ENCODE results near the gene ZNF391. TPM values are rescaled to one million over a fixed set of nuclear protein-coding genes. Genes with fewer than 3 reads are reported as not detected.

ZNF391 gene
- total and polyA plus RNA-seq, 4 donors: 0.14 to 0.61 (median 0.27) TPM

DNA sequence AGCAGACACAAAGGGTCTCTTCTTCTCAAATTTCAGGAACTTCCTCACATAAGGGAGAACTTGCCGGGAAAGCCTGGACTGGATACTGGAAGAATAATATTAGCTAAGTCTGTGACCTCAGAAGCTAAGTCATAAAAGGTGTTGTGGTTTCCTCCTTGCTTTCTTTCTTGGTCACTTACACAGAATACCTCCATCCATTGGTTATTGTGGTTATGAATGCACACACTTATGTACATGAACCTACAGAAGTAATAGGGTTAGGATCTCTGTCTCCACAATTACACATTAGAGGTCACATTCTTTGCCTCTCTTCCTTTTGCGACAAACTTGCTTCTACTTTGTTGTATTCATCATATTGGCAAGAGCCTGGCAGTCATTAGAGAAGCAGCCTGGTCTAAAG lies 40.4 kb downstream of the ZNF391 start (continued):
- no peak for TF ChIP-seq ZBTB33 (IDR thresholded peaks at IDR 0.05)
- no peak for TF ChIP-seq HNF4A (conservative IDR thresholded peaks at IDR 0.05)
- TF ChIP-seq, protein P1, sequence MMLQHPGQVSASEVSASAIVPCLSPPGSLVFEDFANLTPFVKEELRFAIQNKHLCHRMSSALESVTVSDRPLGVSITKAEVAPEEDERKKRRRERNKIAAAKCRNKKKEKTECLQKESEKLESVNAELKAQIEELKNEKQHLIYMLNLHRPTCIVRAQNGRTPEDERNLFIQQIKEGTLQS (IDR thresholded peaks at IDR 0.05): no peak
- TF ChIP-seq FOXA2 (IDR thresholded peaks at IDR 0.05): no peak
- TF ChIP-seq MAX (IDR thresholded peaks at IDR 0.05): no peak

DNA sequence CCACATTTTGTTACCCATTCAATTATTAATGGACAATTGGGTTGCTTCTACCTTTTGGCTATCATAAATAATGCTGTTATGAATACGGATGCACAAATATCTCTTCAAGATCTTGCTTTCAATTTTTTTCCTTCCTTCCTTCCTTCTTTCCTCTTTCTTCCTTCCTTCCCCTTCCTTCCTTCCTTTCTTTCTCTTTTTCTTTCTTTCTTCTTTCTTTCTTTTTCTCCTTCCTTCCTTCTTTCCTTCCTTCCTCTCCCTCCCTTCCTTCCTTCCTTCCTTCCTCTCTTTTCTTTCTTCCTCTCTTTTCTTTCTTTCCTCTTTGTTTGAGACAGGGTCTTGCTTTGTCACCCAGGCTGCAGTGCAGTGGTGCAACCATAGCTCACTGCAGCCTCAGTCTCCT lies 45.2 kb downstream of the ZNF391 start:
- no peak overlapping the region for H3K4me3 ChIP-seq (ENCODE audit: low read depth in 1 of 3, low read length in 3 of 3)
- H3K4me1 ChIP-seq (ENCODE audit: control insufficient read depth in 4 of 4, insufficient read depth in 4 of 4, low read length in 3 of 4): no peaks in the 10 kb centered on the region
- TF ChIP-seq FOXA1 (IDR thresholded peaks at IDR 0.05) (no peak), HNF4A (conservative IDR thresholded peaks at IDR 0.05) (no peak), EGR1 (IDR thresholded peaks at IDR 0.05; ENCODE audit: low read depth in 2 of 2) (no peak), ZBTB33 (IDR thresholded peaks at IDR 0.05) (no peak), YY1 (IDR thresholded peaks at IDR 0.05) (no peak), TAF1 (conservative IDR thresholded peaks at IDR 0.05) (no peak)
- H3K27ac ChIP-seq (ENCODE audit: low read depth in 1 of 2, low read length in 2 of 2): no peak overlapping the region
- WGBS: 83% methylated on average over 1 of the region's 1 CpG
- no peaks in the 10 kb centered on the region for H3K36me3 ChIP-seq (ENCODE audit: control insufficient read depth in 4 of 4, insufficient read depth in 3 of 4, low read depth in 1 of 4, low read length in 3 of 4)
- H3K9ac ChIP-seq (ENCODE audit: low read depth in 1 of 2, low read length in 2 of 2): no peak overlapping the region
- DNase-seq (ENCODE audit: low spot score): no peak
- H3K9me3 ChIP-seq (ENCODE audit: control insufficient read depth in 4 of 4, low read length in 3 of 4): peaks cover 7 to 33% (median 23%) of the 10 kb centered on the region in 4 donors
- H3K27me3 ChIP-seq (ENCODE audit: control insufficient read depth in 4 of 4, insufficient read depth in 4 of 4, low read length in 3 of 4): no peaks in the 10 kb centered on the region

- Histone ChIP-seq H3K36me3 (ENCODE audit: control insufficient read depth in 4 of 4, insufficient read depth in 3 of 4, low read depth in 1 of 4, low read length in 3 of 4) (no peaks in the 10 kb centered on the region), H3K4me3 (ENCODE audit: low read depth in 1 of 3, low read length in 3 of 3) (no peak overlapping the region), H3K9ac (ENCODE audit: low read depth in 1 of 2, low read length in 2 of 2) (no peak overlapping the region), H3K4me1 (ENCODE audit: control insufficient read depth in 4 of 4, insufficient read depth in 4 of 4, low read length in 3 of 4) (no peaks in the 10 kb centered on the region), H3K9me3 (ENCODE audit: control insufficient read depth in 4 of 4, low read length in 3 of 4) (peaks cover 4 to 37% (median 25%) of the 10 kb centered on the region in 4 donors), H3K27ac (ENCODE audit: low read depth in 1 of 2, low read length in 2 of 2) (no peak overlapping the region), H3K27me3 (ENCODE audit: control insufficient read depth in 4 of 4, insufficient read depth in 4 of 4, low read length in 3 of 4) (no peaks in the 10 kb centered on the region)
- TF ChIP-seq, protein P2, sequence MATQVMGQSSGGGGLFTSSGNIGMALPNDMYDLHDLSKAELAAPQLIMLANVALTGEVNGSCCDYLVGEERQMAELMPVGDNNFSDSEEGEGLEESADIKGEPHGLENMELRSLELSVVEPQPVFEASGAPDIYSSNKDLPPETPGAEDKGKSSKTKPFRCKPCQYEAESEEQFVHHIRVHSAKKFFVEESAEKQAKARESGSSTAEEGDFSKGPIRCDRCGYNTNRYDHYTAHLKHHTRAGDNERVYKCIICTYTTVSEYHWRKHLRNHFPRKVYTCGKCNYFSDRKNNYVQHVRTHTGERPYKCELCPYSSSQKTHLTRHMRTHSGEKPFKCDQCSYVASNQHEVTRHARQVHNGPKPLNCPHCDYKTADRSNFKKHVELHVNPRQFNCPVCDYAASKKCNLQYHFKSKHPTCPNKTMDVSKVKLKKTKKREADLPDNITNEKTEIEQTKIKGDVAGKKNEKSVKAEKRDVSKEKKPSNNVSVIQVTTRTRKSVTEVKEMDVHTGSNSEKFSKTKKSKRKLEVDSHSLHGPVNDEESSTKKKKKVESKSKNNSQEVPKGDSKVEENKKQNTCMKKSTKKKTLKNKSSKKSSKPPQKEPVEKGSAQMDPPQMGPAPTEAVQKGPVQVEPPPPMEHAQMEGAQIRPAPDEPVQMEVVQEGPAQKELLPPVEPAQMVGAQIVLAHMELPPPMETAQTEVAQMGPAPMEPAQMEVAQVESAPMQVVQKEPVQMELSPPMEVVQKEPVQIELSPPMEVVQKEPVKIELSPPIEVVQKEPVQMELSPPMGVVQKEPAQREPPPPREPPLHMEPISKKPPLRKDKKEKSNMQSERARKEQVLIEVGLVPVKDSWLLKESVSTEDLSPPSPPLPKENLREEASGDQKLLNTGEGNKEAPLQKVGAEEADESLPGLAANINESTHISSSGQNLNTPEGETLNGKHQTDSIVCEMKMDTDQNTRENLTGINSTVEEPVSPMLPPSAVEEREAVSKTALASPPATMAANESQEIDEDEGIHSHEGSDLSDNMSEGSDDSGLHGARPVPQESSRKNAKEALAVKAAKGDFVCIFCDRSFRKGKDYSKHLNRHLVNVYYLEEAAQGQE (IDR thresholded peaks at IDR 0.05): no peak
- TF ChIP-seq RXRA (IDR thresholded peaks at IDR 0.05) (no peak), SP1 (IDR thresholded peaks at IDR 0.05) (no peak), FOXA1 (IDR thresholded peaks at IDR 0.05) (no peak), JUND (IDR thresholded peaks at IDR 0.05) (no peak), RAD21 (IDR thresholded peaks at IDR 0.05) (no peak)
- 93% methylated on average over 4 of the region's 4 CpGs for WGBS
- DNase-seq (ENCODE audit: low spot score): no peak
These were observed 50.8 kb downstream of the ZNF391 start for GRCh38 chr6:27439371-27439770.

Measured in liver (tissue), 9 donors.